Right lung (tissue), 5 donors: ENCODE results near the gene CELA2B. TPM values are rescaled to one million over a fixed set of nuclear protein-coding genes. Genes with fewer than 3 reads are reported as not detected.
"Not testable (repeated sequence)": the region's sequence is repeated elsewhere in the genome, so short reads cannot be mapped to it uniquely, and the experiment has no call there.

ENCODE experiments used
- DNase-seq, 2 donors: peaks; one replicate each; pipeline ENCODE4 v3.0.0-alpha.2; 2013
- polyA plus RNA-seq, 5 donors: library from polyadenylated mRNA; unstranded; fragments of 120-200 nt; gene quantifications; one replicate each; pipeline versions ENCODE4 v1.2.1 to v1.2.3, GENCODE V29; 2013; ENCODE audit warnings: inconsistent platforms in 1 of 5, low replicate concordance in 1 of 5; ENCODE audit not compliant: insufficient read length in 5 of 5, insufficient read depth in 1 of 5

Gene CELA2B
- polyA plus RNA-seq, 5 donors = 0.31 to 1.00 (median 0.77) TPM

- no peak for DNase-seq
Measured at GRCh38 chr1:15500184-15501178, 24.6 kb downstream of the CELA2B start.

GRCh38 chr1:15501208-15502032 lies 25.5 kb downstream of the CELA2B start:
- peak in 1 of 2 donors; percentile 14 for DNase-seq

GRCh38 chr1:15504436-15504835 lies 28.5 kb downstream of the CELA2B start:
- DNase-seq = no peak

DNA sequence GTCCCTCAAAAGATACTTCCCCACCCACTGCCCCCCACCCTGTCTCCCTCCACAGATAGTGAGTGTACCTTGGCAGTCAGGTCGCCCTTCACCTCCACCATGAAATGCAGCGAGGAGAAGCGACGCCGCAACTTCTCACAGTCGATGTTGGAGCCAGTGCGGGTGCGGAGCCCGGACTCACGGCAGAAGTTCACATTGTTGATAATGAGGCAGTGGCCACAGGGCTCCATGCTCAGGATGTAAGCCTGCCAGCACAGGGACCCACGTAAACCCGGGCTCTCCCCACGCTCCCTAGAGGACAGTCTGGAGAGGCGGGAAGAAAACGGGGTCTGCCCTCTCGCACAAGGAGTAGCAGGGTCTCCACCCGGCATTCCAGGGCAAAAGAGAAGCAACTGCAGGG lies 30.9 kb downstream of the CELA2B start:
- no peak for DNase-seq

- DNase-seq = no peak
Measured at GRCh38 chr1:15507278-15507677, 31.4 kb downstream of the CELA2B start.

GRCh38 chr1:15508700-15509487 lies 33.0 kb downstream of the CELA2B start:
- DNase-seq = no peak

GRCh38 chr1:15509586-15509985 lies 33.7 kb downstream of the CELA2B start:
- no peak for DNase-seq

GRCh38 chr1:15510611-15511405 lies 34.9 kb downstream of the CELA2B start:
- no peak for DNase-seq

DNA sequence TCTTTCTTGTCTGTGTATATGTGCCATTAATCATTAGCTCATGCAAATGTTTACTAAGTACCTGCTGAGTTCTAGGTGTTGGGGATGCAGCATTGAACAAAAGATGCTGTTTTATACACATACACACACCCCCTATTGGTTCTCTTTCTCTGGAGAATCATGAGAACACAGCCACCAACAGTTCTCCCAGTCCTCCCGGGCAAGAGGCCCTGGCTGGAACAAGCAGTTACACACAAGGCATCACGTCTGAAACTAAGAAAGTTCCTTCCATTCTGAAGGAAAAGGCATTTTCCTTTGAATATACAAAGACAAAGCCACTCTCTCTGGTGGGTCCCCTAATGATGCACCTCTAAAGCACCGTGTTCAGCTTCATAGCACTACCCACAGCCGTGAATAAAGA lies 37.3 kb downstream of the CELA2B start:
- no peak for DNase-seq

DNA sequence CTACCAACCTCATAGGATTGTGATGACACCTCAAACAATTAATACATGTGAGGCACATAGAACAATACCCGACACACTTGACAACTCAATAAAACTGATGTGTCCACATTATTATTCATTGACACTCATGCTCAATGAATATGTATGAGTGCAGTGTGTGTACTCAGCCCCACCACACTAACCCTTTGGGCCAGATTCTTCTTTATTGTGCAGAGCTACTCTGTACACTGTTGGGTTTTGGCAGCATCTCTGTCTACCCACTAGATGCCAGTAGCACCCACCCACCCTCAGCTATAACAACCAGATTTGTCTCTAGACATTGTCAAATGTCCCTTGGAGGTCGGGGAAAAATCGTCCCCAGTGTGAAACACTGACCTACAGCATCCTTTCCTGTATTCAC lies 38.0 kb downstream of the CELA2B start:
- no peak for DNase-seq

DNA sequence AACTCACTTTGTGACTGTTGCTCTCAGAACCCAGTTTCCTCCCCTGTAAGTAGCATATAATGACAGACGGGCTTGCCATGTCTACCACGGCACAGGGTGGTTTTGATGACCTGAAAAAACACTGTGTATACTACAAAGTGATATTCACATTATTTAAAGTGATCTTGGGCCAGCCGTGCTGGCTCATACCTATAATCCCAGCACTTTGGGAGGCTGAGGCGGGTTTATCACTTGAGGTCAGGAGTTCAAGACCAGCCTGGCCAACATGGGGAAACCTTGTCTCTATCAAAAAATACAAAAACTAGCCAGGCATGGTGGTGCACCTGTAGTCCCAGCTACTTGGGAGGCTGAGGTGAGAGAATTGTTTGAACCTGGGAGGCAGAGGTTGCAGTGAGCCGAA lies 38.7 kb downstream of the CELA2B start:
- DNase-seq = not testable (repeated sequence)

- DNase-seq = no peak
Measured at GRCh38 chr1:15515022-15515663, 39.2 kb downstream of the CELA2B start.

GRCh38 chr1:15519625-15520024 lies 43.7 kb downstream of the CELA2B start:
- no peak for DNase-seq

- DNase-seq = not testable (repeated sequence)
Measured at GRCh38 chr1:15521206-15521906, 45.5 kb downstream of the CELA2B start.

DNA sequence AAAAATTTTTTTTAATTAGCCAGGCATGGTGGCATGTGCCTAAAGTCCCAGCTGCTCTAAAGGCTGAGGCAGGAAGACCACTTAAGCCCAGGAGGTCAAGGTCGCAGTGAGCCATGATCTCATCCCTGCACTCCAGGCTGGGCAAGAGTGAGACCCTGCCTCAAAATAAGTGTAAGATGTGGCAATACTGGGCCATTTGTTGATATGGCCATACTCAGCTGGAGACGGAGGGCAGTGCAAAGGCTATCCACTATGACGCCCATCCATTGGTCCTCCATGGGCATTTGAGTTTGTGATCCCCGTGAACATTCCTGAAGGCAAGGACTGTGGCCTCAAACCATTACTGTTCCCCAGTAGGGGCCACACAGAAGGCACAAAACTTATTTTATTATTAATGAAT lies 46.6 kb downstream of the CELA2B start:
- DNase-seq = no peak

DNA sequence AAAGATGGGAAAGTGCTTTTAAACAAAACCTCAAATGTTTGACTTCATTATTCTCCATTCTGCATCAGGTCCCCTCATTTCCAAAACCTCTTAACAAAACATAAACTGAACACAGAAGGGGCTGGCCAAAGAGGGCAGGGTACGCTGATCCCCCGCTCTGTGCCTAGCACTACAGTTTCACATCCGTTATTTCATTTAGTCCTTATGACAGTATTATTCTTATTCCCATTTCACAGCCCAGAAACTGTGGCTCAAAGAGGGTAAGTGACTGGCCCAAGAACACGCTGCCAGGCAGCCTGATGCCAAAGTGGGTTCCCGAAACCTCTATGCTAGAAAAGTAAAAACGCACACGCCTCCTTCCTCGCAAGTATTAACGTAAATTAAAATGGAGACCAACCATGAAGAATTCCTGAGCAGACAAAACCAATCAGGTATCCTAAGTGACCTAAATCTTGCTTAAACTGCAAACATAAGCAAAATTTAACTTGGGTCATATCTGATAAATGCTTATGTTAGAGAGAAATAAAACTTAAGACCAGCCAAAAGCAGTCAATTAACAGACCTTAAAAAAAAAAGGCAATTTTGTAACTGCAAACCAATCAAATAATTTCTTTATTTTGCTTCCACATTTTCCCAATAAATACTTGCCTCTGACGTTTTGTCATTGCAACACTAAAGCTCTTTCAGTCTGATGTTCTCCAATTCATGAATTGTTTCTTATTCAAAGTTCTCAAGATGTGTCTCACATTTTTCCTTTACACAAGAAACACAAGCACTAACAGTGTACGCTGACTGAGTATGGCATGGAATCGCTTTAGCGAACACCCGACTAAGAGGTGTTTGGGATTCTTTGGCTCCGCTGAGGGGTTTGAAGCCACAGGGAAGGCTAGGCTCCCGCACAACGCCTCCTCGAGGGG lies 47.5 kb downstream of the CELA2B start:
- peak in 1 of 2 donors; percentile 6 for DNase-seq

- no peak for DNase-seq
Measured at GRCh38 chr1:15524021-15524282, 48.0 kb downstream of the CELA2B start, which contains the start of gene CASP9. CASP9 (minus strand) TSS chr1:15524215; CDS start chr1:15524200, 15 bp downstream.

GRCh38 chr1:15524283-15525049 lies 48.6 kb downstream of the CELA2B start:
- DNase-seq = peak; percentile 97 to 98
